ENCODE data around the gene ANAPC1.
"Not testable (repeated sequence)": the region's sequence is repeated elsewhere in the genome, so short reads cannot be mapped to it uniquely, and the experiment has no call there.

Gene ANAPC1

GRCh38 chr2:111883661-111884591, at the start of gene ANAPC1:
ANAPC1 (minus strand) TSS chr2:111884193; CDS start chr2:111880825, 3,368 bp downstream.
- DNase-seq (ENCODE audit: low read depth in 1 of 2, low spot score in 1 of 2), result peak; percentile 69 to 78

DNA sequence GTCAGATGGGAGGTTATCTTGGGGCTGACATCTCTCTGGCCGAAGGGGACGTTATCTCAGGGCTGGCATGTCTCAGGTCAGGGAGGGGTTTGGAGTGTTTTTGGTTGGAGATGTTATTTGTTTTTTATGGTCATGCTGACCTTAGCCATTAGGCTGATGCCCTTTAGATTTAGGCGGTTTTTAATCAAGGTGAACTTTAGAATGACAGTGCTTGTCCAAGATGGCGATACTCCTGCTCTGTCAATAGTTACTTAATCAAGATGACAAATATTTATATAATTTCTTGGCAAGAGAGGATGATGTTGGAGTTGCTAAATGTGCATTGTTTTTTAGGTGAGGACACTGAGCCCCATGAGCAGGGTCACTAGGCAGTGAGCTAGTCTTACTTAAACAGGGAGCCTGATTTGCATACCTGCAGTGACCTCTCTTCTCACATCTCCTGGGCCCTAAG, 48.9 kb upstream of the ANAPC1 start:
- DNase-seq (ENCODE audit: low read depth in 1 of 2, low spot score in 1 of 2), result no peak

GRCh38 chr2:111930875-111931274, 46.9 kb upstream of the ANAPC1 start:
- no peak for DNase-seq (ENCODE audit: low read depth in 1 of 2, low spot score in 1 of 2)

DNA sequence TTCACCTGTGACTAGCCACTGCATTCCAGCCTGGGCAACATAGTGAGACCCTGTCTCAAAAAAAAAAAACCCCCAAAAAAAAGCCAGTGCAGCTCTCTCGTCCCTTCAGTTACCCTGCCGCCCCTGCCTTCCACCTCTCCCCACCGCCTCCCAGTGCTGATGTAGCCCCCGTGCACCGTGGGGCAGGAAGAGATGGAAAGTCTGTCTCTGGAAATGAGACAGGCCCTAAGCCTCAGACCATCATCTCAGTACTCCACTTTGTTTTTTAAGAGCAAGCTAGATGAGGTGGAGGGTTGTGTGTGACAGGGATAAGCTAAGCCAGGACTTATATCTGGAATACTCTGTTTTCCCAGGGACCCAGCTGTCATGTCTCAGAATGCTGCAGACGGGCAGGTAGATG, 46.4 kb upstream of the ANAPC1 start:
- DNase-seq (ENCODE audit: low read depth in 1 of 2, low spot score in 1 of 2), result no peak

- DNase-seq (ENCODE audit: low read depth in 1 of 2, low spot score in 1 of 2), result no peak
Measured at GRCh38 chr2:111927723-111928122, 43.7 kb upstream of the ANAPC1 start.

DNA sequence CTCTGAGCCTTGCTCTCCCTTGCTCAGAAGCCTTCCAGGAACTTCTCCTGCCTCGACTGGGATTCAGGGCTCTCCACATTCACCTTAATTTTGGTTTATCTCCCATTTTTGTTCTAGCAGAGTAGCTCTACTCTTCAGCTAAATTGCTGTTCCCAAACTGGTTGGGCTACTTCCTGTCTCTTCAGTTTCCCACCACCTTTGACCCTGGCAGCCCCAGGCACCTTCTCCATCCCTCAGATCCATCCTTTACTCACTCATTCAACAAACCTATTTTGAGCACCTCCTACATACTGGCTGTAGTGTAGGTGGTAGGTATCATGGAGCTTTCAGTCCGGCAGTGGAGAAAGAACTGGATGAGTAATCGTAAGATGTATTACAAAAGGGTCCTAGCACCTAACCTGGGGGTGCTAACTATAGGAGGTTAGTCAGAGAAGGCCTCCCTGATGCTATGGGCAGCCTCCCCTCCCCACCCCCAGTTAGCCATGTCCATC, 40.7 kb upstream of the ANAPC1 start:
- DNase-seq (ENCODE audit: low read depth in 1 of 2, low spot score in 1 of 2), result no peak

GRCh38 chr2:111923276-111923804, 39.3 kb upstream of the ANAPC1 start:
- DNase-seq (ENCODE audit: low read depth in 1 of 2, low spot score in 1 of 2), result no peak

GRCh38 chr2:111919794-111920608, 36.0 kb upstream of the ANAPC1 start:
- no peak for DNase-seq (ENCODE audit: low read depth in 1 of 2, low spot score in 1 of 2)

DNA sequence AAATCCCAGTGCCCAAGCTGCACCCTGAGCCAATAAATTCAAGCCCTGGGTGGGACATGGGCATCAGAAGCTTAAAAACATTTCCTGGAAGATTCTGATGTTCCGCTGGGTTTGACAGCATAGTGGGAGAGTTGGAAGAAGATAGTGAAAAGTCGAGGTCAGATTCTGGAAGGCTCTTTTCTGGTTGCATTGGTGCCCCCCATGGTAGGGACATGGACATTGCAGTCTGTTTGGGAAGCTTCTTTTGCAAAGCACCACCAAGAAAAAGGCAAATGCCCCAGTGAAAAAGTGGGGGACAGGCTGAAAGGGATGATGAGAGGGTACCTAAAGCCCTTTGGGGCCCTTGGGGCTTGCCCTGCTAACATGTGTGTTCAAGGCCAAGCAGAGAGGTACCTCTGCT, 35.4 kb upstream of the ANAPC1 start:
- no peak for DNase-seq (ENCODE audit: low read depth in 1 of 2, low spot score in 1 of 2)

GRCh38 chr2:111918383-111918806, 34.4 kb upstream of the ANAPC1 start:
- DNase-seq (ENCODE audit: low read depth in 1 of 2, low spot score in 1 of 2), result no peak

GRCh38 chr2:111917106-111917505, 33.1 kb upstream of the ANAPC1 start:
- no peak for DNase-seq (ENCODE audit: low read depth in 1 of 2, low spot score in 1 of 2)

DNA sequence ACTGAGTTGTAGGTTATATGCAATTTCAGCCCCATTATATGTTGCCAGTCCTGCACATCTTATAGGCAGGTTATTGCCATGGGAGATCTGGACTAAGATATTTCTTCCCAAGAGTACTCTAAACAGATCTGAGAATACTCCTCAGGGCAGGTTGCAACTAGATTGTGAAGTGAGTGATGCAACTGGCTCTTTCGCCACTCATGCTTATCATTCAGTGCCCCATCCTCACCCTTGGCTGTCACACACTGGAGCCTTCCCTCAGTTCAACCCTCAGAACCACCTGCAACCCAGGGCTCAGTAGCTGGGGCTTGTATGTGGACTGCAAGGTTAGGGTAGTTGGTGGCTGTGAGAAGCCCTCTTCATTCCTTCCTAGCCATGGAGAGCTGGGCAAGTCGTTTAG, 28.6 kb upstream of the ANAPC1 start:
- no peak for DNase-seq (ENCODE audit: low read depth in 1 of 2, low spot score in 1 of 2)

GRCh38 chr2:111911295-111911977, 27.4 kb upstream of the ANAPC1 start:
- not testable (repeated sequence) for DNase-seq (ENCODE audit: low read depth in 1 of 2, low spot score in 1 of 2)

DNA sequence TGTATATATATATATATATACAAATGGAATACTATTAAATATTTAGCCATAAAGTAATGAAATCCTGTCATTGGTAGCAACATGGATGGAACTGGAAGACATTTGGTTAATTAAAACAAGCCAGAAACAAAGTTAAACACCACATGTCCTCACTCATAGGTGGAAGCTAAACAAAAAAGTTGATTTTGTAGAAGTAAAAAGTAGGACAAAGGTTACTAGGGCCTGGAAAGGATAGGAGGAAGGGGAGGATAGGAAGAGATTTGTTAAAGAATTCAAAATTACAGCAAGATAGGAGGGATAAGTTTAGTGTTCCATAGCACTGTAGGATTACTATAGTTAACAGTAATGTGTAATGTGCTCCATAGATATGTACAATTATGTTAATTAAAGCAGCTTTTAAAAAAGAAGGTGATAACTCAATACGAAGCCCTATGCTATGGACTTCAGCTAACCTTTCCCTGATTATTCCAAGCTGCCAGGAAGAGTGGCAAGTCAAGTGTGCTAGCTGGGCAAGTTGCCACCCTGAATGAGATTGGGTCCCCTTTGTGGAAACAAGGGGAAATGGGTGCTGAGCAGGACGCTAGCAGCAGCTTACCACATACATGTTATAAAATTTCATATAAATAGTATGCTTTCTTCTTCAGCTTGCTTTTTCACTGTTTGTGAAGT, 26.8 kb upstream of the ANAPC1 start:
- no peak for DNase-seq (ENCODE audit: low read depth in 1 of 2, low spot score in 1 of 2)

DNA sequence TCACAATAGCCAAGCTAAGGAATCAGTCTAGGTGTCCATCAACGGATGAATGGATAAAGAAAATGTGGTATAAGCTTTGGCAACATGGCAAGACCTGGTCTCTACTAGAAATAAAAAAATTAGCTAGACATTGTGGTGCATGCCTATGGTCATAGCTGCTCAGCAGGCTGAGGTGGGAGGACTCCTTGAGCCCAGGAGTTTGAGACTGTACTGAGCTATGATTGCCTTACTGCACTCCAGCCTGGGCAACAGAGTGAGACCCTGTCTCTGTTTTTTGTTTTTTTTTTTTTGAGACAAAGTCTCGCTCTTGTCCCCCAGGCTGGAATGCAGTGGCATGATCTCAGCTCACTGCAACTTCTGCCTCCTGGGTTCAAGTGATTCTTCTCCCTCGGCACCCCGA, 26.0 kb upstream of the ANAPC1 start:
- DNase-seq (ENCODE audit: low read depth in 1 of 2, low spot score in 1 of 2), result not testable (repeated sequence)

DNA sequence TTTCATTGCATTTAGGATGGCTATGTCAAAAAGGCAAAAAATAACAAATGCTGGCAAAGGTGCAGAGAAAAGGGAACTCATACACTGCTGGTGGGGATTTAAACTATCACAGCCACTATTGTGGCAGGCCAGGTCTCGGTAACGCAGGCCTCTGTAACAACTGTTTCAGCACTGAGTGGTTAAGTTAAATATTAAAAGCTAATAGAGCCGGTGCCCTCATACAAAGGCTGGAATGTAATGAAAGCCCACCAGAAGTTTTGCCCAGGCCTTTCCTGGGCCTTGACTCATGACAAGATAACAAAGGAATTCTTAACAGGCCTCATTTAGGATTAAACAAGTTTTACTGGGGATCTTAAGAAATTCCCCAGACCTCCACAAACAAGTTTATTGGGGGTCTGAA, 25.1 kb upstream of the ANAPC1 start:
- no peak for DNase-seq (ENCODE audit: low read depth in 1 of 2, low spot score in 1 of 2)

GRCh38 chr2:111908578-111908977, 24.6 kb upstream of the ANAPC1 start:
- DNase-seq (ENCODE audit: low read depth in 1 of 2, low spot score in 1 of 2), result no peak

DNA sequence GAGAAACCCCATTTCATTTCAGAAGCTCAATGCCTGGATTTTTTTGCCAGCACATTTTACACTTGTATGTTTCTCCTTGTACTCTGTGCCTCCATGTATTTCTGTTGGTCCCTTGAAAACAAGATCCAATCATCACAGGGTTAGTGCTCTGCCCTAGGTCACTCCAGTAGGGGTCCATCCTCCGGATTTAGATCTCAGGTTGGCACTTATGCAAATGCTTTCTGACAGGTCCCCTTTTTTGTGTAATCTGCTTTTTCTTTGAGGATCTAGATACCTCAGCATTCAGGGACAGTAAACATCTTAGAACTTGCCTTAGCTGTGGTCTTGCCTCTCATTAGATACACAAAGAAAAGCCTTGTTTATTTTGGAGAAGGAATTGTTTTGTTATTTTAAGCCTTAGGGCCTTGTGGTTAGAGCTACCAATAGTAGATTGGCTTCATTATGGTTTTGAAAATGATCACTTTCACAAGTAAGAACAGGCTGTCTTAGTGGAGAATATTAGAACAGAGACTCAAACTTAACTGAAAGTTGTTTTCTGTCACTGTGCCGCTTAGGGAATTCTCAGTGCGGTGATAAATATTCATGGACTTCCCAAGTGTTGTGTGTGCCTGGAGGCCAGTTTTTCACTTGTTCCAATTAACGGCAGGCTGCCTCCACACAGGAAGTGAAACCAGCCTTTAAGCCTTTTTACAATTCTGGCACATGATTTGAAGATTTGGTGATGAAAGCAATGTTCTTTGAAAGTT, 22.2 kb upstream of the ANAPC1 start:
- no peak for DNase-seq (ENCODE audit: low read depth in 1 of 2, low spot score in 1 of 2)

DNA sequence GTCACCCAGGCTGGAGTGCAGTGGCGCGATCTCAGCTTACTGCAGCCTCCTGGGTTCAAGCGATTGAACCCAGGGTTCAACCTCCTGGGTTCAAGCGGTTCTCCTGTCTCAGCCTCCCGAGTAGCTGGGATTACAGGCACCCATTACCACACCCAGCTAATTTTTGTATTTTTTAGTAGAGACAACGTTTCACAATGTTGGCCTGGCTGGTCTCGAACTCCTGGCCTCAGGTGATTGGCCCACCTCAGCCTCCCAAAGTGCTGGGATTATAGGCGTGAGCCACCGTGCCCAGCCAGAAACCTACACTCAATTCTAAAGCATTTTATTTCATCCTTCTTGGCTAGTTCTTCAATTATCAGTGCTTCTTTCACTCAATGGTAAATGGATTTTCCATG, 21.5 kb upstream of the ANAPC1 start:
- not testable (repeated sequence) for DNase-seq (ENCODE audit: low read depth in 1 of 2, low spot score in 1 of 2)

Data from activated T-helper 1 cell treated with anti-CD3 and anti-CD28 coated beads, Interleukin-2, amount 50 U/mL, for 16 hours (primary cell).